IPS-20b (cell line): Measurements from ENCODE around the gene MATK.

Experiments used
- H3K27ac ChIP-seq: one replicate; pipeline ENCODE4 v1.5.1; 2013; ENCODE audit warnings: low read length
- H3K27me3 ChIP-seq: 2 replicates; pipeline ENCODE4 v1.6.1; 2013; ENCODE audit warnings: mild to moderate bottlenecking, low read length, inconsistent platforms; ENCODE audit not compliant: insufficient read depth
- H3K36me3 ChIP-seq: 2 replicates; pipeline ENCODE4 v1.6.1; 2013; ENCODE audit warnings: low read depth, mild to moderate bottlenecking, inconsistent platforms, low read length, moderate library complexity; ENCODE audit not compliant: insufficient read depth
- H3K4me1 ChIP-seq: 2 replicates; pipeline ENCODE4 v1.6.1; 2013; ENCODE audit warnings: mild to moderate bottlenecking, control low read depth, inconsistent platforms, low read length, moderate library complexity; ENCODE audit not compliant: insufficient read depth
- H3K4me3 ChIP-seq: 2 replicates; pipeline ENCODE4 v1.5.1; 2013; ENCODE audit warnings: mild to moderate bottlenecking, low read length, inconsistent platforms
- H3K9ac ChIP-seq: 2 replicates; pipeline ENCODE4 v1.6.1; 2013; ENCODE audit warnings: low read depth, mild to moderate bottlenecking, inconsistent platforms, low read length, moderate library complexity
- H3K9me3 ChIP-seq: 2 replicates; pipeline ENCODE4 v1.6.1; 2013; ENCODE audit warnings: mild to moderate bottlenecking, low read depth, low read length, inconsistent platforms; ENCODE audit not compliant: insufficient read depth

MATK gene

GRCh38 chr19:3752492-3752891 lies 33.7 kb downstream of the MATK start:
- H3K27ac ChIP-seq = no peak overlapping the region
- H3K4me1 ChIP-seq = no peaks in the 10 kb centered on the region
- no peaks in the 10 kb centered on the region for H3K9me3 ChIP-seq
- no peaks in the 10 kb centered on the region for H3K27me3 ChIP-seq
- no peak overlapping the region for H3K9ac ChIP-seq
- peaks cover 20% of the 10 kb centered on the region for H3K36me3 ChIP-seq
- H3K4me3 ChIP-seq = no peak overlapping the region

GRCh38 chr19:3751236-3751635 lies 34.9 kb downstream of the MATK start:
- H3K9ac ChIP-seq = no peak overlapping the region
- no peak overlapping the region for H3K4me3 ChIP-seq

GRCh38 chr19:3750211-3750610 lies 36.0 kb downstream of the MATK start:
- Histone ChIP-seq H3K4me3 (no peak overlapping the region), H3K9me3 (no peaks in the 10 kb centered on the region), H3K36me3 (peaks cover 19% of the 10 kb centered on the region), H3K4me1 (no peaks in the 10 kb centered on the region), H3K27me3 (no peaks in the 10 kb centered on the region), H3K9ac (no peak overlapping the region), H3K27ac (no peak overlapping the region)

More at GRCh38 chr19:3751236-3751635, 34.9 kb downstream of the MATK start:
- no peaks in the 10 kb centered on the region for H3K9me3 ChIP-seq
- no peaks in the 10 kb centered on the region for H3K4me1 ChIP-seq
- H3K36me3 ChIP-seq = peaks cover 19% of the 10 kb centered on the region
- H3K27me3 ChIP-seq = no peaks in the 10 kb centered on the region
- no peak overlapping the region for H3K27ac ChIP-seq

GRCh38 chr19:3748965-3749364 lies 37.2 kb downstream of the MATK start:
- no peaks in the 10 kb centered on the region for H3K4me1 ChIP-seq
- H3K36me3 ChIP-seq = peaks cover 19% of the 10 kb centered on the region
- H3K27ac ChIP-seq = no peak overlapping the region
- H3K9me3 ChIP-seq = no peaks in the 10 kb centered on the region
- H3K9ac ChIP-seq = no peak overlapping the region
- H3K4me3 ChIP-seq = no peak overlapping the region
- H3K27me3 ChIP-seq = no peaks in the 10 kb centered on the region

- H3K36me3 ChIP-seq = peaks cover 10% of the 10 kb centered on the region; the same call in 1 of the 2 replicates
- H3K9ac ChIP-seq = no peak overlapping the region
- no peak overlapping the region for H3K4me3 ChIP-seq
Observed at GRCh38 chr19:3746371-3747056, 39.7 kb downstream of the MATK start.

GRCh38 chr19:3745363-3746045 lies 40.7 kb downstream of the MATK start:
- Histone ChIP-seq H3K4me3 (no peak overlapping the region), H3K9me3 (no peaks in the 10 kb centered on the region), H3K27me3 (no peaks in the 10 kb centered on the region), H3K36me3 (peaks cover 6% of the 10 kb centered on the region; the same call in 1 of the 2 replicates), H3K27ac (no peak overlapping the region), H3K4me1 (no peaks in the 10 kb centered on the region), H3K9ac (no peak overlapping the region)

More at GRCh38 chr19:3746371-3747056, 39.7 kb downstream of the MATK start:
- Histone ChIP-seq H3K27ac (no peak overlapping the region), H3K9me3 (no peaks in the 10 kb centered on the region), H3K4me1 (no peaks in the 10 kb centered on the region), H3K27me3 (no peaks in the 10 kb centered on the region)

- no peaks in the 10 kb centered on the region for H3K4me1 ChIP-seq
- H3K27ac ChIP-seq = no peak overlapping the region
- H3K4me3 ChIP-seq = no peak overlapping the region
- no peaks in the 10 kb centered on the region for H3K27me3 ChIP-seq
- no peak overlapping the region for H3K9ac ChIP-seq
- H3K9me3 ChIP-seq = no peaks in the 10 kb centered on the region
- H3K36me3 ChIP-seq = no peaks in the 10 kb centered on the region
Observed at GRCh38 chr19:3743486-3743885, 42.7 kb downstream of the MATK start.

- H3K4me3 ChIP-seq = no peak overlapping the region
- H3K4me1 ChIP-seq = no peaks in the 10 kb centered on the region
- H3K27me3 ChIP-seq = no peaks in the 10 kb centered on the region
- no peaks in the 10 kb centered on the region for H3K9me3 ChIP-seq
- no peaks in the 10 kb centered on the region; the same call in 1 of the 2 replicates for H3K36me3 ChIP-seq
- H3K9ac ChIP-seq = no peak overlapping the region
- H3K27ac ChIP-seq = no peak overlapping the region
Observed at GRCh38 chr19:3740431-3740830, 45.8 kb downstream of the MATK start.

GRCh38 chr19:3738477-3739220 lies 47.5 kb downstream of the MATK start:
- H3K36me3 ChIP-seq = no peaks in the 10 kb centered on the region; the same call in 1 of the 2 replicates
- no peak overlapping the region for H3K9ac ChIP-seq
- H3K4me1 ChIP-seq = no peaks in the 10 kb centered on the region
- no peaks in the 10 kb centered on the region for H3K9me3 ChIP-seq
- no peak overlapping the region for H3K27ac ChIP-seq
- H3K27me3 ChIP-seq = no peaks in the 10 kb centered on the region
- H3K4me3 ChIP-seq = no peak overlapping the region

GRCh38 chr19:3737487-3738205 lies 48.5 kb downstream of the MATK start:
- no peak overlapping the region for H3K4me3 ChIP-seq
- H3K9me3 ChIP-seq = no peaks in the 10 kb centered on the region
- H3K27me3 ChIP-seq = no peaks in the 10 kb centered on the region
- H3K9ac ChIP-seq = no peak overlapping the region
- no peaks in the 10 kb centered on the region for H3K4me1 ChIP-seq
- no peaks in the 10 kb centered on the region; the same call in 1 of the 2 replicates for H3K36me3 ChIP-seq
- H3K27ac ChIP-seq = no peak overlapping the region

GRCh38 chr19:3736106-3736724 lies 50.0 kb downstream of the MATK start:
- Histone ChIP-seq H3K27ac (no peak overlapping the region), H3K9me3 (no peaks in the 10 kb centered on the region), H3K4me1 (no peaks in the 10 kb centered on the region), H3K36me3 (no peaks in the 10 kb centered on the region; the same call in 1 of the 2 replicates), H3K27me3 (no peaks in the 10 kb centered on the region), H3K9ac (no peak overlapping the region), H3K4me3 (no peak overlapping the region)
